ENCODE measurements around the gene GSTM4.

- TF ChIP-seq CTCF (IDR thresholded peaks at IDR 0.05; ENCODE audit: low read length) (no peak), EZH2 (IDR thresholded peaks at IDR 0.05; ENCODE audit: borderline replicate concordance, low read length) (no peak)
Measured at GRCh38 chr1:109622895-109623294, 33.0 kb upstream of the GSTM4 start.
